Activated CD8-positive, alpha-beta memory T cell treated with anti-CD3 and anti-CD28 coated beads, Interleukin-2, amount 50 U/mL, for 1 hour (primary cell): ENCODE measurements around the gene PCLO.

Experiments used
- DNase-seq: peaks from one replicate; pipeline ENCODE4 v3.0.0-alpha.2; 2020; ENCODE audit errors: extremely low read depth

PCLO gene

DNA sequence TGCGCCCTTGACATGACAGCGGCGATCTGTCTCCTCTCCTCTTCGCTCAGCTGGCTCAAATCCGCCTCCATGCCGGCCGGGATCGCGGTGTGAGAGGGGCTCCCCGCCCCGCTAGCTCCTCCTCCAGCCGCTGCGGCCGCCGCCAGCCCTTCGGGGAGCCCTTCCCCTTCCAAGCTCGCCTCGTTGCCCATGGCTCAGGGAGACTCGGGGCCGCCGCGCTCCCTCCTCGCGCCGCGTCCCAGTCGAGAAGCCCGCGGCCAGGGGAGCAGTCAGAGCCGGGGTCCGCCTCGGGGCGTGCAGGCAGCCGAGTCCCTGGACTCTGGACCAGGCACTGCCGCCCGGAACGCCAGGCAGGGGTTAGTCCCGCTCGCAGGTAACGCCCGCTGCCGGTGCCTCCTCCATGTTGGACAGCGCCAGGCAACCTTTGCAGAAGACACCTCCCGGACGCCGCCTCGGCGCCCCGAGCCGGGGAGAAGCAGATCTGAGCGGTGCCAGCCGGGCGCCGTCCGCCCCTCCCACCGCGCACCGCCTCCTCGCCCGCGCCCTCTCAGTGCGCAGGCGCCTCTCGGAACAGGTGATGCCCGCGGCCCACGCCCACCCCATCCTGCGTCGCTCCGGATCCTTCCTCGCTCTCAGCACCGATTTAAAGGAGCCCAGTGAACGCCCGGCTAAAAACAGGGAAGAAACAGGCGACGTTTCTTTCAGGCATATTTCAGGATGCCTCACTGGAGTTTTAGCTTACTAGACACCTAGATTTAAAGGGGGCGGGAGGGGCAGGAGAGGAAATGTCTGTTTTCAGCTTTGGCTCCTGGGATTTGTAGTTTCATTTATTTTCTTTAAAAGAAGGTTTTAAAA, at the start of gene PCLO:
Gene PCLO, minus strand, starts transcription at position 483 of the 855 bp plus-strand sequence. Its CDS starts 292 bp downstream, at position 191.
- no peak for DNase-seq

DNA sequence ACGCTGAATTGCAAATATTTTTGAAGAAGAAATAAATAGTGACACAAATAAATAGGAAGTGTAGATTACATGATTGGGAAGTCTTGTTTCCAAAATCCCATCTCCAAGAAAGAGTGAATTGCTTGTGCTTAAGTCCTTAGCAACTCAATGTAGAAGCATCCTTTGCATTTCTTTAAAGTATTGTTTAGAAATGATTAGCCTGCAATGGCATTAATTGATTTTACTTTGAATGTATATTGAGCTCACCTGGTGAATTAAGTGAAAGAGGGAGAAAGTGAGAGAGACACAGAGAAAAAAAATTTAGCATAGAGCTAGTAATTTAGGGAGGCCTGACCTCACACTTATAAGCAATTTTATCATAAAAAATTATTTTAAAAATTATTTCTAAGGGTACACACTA, 49.0 kb upstream of the PCLO start:
- no peak for DNase-seq

DNA sequence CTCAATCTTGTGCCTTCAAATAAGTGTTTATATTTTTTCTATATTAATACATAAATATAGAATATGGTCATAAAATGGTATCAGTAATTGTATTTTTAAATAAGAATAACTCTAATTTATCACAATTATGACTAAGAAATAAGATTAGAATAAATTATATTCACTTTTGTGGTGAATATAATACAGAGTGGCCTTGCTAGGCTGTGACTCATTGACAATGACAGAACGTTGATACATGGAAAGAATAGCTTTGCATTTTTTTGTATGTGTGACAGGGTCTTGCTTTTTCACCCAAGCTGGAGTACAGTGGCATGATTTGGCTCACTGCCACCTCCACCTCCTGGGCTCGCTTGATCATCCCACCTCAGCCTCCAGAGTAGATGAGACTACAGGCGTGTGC, 47.8 kb upstream of the PCLO start:
- no peak for DNase-seq

GRCh38 chr7:83204715-83205114, 42.0 kb upstream of the PCLO start:
- DNase-seq: no peak

DNA sequence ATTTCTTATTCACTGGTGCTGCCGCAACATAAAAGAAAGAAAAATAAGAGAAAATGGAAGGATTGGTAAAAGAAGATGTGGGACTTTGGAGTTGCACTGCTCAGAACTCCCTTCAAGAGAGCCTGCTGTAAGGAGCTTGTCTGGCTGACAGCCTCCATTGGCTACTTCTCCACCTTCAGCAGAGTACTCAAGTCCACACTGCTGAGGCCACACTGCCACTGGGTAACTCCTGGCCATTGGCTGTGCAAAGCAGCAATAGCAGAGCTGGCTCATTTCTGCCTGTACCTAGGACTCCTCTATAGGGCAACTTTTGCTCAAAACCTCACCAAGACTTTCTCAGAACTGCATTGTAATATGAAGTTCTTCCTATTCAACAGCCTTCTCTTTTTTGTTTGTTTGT, 38.7 kb upstream of the PCLO start:
- DNase-seq: no peak

DNA sequence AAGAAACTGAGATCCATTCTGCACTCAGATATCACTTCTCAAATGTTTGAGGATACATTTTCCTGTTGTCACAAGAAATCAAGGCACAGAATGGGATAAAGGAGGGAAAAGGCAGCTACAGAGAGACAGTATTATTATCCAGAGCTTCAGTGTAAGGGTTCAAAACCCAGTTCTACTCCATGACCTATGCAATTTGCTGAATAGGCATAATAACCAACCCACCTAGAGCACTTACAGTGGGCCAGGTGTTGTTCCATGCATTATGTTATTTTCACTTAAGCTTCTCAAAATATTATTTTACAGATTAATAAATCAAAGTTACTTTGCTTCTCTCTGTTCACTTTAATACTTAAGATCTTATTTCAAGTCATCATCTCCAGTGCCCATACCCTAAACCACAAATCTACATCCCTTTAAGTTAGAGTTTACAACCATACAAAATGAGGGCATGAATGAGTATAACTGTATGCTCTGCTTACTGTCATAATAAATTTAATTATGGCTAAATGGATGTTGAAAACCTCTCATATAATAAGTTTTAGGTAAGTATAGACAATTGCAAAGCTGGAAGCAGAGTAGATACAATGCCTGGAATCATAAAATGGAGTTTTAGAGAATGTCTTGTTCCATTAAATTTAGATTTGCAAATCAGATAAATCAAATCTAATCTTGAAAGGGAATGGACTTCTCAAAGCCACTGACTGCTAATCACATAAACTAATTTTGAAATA, 28.1 kb upstream of the PCLO start:
- no peak for DNase-seq

- DNase-seq: no peak
Observed at GRCh38 chr7:83178796-83179195, 16.1 kb upstream of the PCLO start.

DNA sequence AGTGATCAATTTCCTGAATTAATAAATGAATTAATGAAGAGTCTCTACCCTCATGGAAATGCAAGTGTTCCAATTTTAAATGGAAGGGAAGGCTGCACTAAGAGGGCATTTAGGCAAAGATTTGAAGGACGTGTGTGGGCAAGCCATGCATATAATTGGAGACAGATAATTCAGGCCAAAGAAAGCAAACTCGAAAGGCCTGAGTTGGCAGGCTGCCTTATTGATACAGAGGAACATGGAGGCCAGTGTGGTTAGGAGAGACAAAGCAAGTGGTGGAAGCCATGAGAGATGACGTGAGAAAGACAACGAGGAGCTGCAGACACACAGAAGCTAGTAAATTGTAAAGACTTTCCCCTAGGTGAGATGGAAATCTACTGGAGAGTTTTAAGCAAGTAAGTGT, 15.4 kb upstream of the PCLO start:
- DNase-seq: no peak

- no peak for DNase-seq
Observed at GRCh38 chr7:83173664-83174063, 11.0 kb upstream of the PCLO start.

GRCh38 chr7:83166781-83167180, 4.1 kb upstream of the PCLO start:
- no peak for DNase-seq

DNA sequence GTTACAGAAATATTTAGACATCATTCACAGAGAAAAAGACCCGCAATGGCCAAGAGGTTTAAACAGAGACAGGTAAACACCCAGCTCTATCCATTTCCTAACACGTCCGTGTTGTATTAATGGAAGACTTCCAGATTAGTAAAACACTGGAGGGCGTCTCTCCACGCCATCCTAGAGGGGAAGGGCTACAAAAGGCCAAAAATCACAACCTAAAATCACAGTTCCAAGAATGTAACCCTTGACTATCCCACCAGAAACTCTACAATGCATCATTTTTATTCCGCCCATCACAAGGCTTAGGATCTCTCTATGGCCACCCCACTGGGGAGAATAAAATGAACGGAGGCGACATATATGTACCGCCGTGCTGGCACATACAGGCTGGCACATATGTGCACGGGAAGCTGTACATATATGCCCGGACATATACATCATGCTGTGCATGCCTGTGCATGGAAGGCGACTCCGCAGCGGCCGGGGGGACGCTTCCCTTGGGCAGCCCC, 734 bp downstream of the PCLO start:
- no peak for DNase-seq

GRCh38 chr7:83161186-83161585, 1.5 kb downstream of the PCLO start:
- DNase-seq: no peak

DNA sequence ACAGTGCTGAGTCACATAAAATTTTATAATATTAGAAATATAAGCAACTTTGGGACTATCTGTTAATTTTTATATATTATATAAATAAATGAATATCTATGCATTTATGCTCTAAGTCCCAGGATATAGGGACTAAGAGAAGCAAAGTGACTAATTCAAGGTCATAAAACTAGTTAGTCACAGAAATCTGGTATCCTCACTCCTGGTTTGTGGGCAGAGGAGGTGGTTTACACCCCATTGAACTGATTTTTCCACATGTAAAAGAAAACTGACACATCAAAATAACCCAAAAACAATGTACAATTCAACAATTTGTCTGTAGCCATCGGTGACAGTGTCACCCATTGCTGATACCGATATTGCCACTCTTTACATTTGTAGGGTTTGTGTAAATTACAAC, 3.0 kb downstream of the PCLO start:
- DNase-seq: no peak

DNA sequence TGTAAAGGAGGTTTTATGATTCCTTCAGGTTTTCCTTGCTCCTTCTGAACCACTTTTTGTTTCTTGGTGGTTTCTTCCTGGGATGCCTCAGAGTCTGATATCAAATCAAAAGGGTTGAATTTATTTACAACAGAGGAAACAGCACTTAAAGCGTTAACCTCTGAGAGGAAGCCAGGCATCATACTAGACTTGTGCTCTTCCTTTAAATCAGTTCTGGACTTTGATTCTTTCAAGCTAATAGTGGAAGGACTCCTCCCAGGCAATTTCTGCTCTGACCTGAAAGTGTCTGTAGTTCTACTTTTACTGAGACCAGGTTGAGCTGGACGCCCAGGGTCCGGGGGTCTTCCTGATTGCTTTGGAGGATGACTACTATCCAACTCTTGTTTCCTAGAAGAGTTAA, 6.7 kb downstream of the PCLO start:
- DNase-seq: no peak

DNA sequence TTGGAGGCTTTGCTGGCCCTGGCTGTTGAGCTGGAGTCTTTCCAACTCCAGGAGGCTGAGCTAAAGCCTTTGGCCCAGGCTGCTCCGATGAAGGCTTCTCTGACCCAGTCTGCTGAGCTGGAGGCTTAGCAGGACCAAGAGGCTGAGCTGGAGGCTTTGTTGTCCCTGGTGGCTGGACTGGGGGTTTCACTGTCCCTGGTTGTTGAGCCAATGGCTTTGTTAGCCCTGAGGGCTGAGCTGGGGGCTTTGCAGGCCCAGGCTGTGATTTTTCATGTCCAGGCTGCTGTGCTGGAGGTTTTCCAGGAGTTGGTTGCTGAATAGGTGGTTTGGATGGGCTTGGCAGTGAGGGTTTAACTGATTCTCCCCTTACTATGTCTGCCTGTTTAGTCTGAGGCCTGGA, 7.3 kb downstream of the PCLO start:
- DNase-seq: no peak

- DNase-seq: no peak
Observed at GRCh38 chr7:83153419-83153818, 9.3 kb downstream of the PCLO start.

- no peak for DNase-seq
Observed at GRCh38 chr7:83150310-83150709, 12.4 kb downstream of the PCLO start.

DNA sequence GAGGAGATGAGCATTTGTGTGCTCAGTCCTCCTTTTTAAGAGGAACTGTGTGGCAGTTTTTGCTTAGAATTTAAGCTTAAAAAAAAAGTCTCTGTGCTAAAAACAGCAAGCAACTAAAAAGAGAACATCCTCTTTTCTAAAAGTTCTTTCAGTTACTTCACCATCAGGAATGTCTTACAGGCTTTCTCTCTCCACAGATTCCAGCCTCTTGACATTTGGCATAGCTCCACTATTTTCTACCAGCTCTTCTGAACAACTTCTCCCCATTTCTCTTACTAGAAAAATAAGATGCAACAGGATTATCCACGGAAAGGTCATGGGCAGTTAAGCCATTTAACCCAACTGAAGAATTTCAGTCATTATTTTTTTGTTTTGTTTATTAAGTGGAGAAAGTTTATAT, 13.2 kb downstream of the PCLO start:
- no peak for DNase-seq

DNA sequence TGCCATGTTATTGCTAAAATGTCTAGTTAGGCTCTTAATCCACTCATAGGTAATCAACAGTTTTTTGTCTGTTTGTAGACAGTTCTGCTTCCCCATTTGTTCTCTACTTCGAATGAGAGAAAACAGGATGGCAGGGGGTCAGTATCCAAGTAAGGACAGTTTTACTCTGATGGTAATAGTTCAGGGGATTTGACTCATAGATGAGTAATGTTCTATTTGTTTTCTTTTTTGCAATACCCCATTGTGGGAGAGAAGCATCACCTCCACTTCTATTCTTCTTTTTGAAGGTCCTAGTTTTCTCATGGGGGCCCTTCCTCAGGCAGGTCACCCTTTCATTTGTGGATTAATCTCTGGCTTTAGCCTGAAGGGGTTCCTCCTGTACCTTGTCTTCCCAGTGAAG, 13.9 kb downstream of the PCLO start:
- DNase-seq: no peak

GRCh38 chr7:83143107-83143506, 19.6 kb downstream of the PCLO start:
- DNase-seq: no peak

GRCh38 chr7:83142365-83142764, 20.3 kb downstream of the PCLO start:
- no peak for DNase-seq

GRCh38 chr7:83141927-83142326, 20.8 kb downstream of the PCLO start:
- DNase-seq: no peak
